Stimulated activated naive CD4-positive, alpha-beta T cell treated with Interleukin-2 at 50 U/mL for 16 hours (primary cell): Measurements from ENCODE around the gene ARL6IP5.

Experiments used
- DNase-seq: peaks from one replicate; lab custom pipeline; 2025; lab: John Stamatoyannopoulos, UW

Gene ARL6IP5

GRCh38 chr3:69116897-69117296 is 32.2 kb downstream of the ARL6IP5 start:
- no peak for DNase-seq

DNA sequence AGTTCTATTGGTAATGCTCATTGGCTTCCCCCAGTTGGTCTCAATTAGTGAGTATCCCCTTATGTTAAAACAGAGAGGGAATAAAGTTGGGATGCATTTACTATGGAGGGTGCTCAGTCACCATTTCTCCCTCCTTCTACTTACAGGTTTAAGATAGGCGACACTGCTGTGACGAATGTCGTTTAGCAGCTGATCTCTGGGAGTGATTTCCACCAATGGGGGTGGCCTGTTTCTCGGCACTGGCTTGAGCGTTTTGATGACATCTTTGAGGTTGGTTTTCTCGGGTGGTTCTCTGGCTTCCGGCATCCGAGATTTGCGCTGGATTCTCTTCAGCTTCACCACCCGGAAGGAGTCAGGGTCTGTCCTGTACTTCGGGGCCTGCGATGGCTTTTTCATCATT is 33.8 kb downstream of the ARL6IP5 start:
- DNase-seq: no peak

DNA sequence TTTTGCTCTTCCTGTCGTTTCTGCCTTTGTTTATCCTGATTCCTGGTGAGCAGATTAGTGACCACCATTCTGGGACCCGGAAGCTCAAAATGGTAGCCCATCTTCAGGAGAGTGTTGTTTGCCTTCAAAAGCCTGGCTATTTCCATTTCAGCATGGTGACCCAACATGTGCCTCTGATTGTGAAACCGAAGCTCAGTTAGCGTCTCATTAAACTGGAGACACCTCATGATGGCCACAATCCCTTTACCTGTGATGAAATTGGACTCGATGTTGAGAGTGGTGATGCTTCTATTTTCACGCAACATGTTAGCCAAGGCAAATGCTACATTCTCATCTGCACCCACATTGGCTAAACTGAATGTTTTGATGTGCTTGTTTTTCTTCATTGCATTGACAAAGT is 34.4 kb downstream of the ARL6IP5 start:
- DNase-seq: no peak

GRCh38 chr3:69119681-69120080 is 34.9 kb downstream of the ARL6IP5 start:
- DNase-seq: no peak

DNA sequence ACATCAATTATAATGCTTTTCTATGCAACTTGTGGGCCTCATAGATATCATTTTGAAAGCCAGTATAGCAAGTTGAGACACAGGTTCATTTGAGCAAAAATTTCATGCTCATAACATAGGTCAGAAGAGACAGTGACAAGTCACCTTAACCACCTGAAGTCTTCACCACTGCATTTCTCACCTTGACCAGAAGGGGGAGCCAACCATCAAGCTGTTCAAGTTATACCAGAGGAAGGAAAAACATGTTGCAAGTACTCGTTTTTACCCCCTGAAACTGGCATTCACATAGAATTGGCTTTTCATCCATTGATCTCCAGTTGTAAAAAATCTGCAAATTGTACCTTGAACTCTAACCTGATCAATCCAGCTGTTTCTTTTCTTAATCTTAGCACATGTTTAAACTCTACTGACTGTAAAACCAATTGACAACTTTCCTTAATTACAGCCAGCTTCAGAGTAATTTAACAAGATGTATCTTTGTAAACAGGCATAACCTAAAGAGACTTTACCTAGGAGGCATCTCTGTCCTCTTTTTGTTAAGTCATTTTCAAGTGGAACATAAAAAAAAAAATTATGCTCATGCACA is 36.2 kb downstream of the ARL6IP5 start:
- peak; percentile 67 for DNase-seq

- no peak for DNase-seq
Observed at GRCh38 chr3:69121513-69121912, 36.8 kb downstream of the ARL6IP5 start.

DNA sequence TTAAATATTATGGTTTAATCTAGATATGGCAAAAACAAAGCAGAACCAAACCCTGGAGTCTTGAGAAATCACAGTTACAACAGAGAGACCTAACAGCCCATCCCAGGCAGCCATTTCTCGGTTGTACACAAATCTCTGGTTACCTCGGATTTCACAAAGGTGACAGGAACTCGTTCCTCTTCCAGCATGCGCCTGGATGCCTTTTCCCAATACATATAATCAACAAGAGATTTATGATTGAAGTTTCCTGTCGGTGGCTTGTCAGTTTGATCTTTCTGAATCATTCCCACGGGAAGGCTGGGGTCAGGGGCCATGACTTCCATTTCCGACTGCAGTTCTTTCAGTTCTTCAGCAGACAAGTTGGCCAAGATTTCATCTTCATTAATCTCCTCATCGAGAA is 37.2 kb downstream of the ARL6IP5 start:
- DNase-seq: no peak

DNA sequence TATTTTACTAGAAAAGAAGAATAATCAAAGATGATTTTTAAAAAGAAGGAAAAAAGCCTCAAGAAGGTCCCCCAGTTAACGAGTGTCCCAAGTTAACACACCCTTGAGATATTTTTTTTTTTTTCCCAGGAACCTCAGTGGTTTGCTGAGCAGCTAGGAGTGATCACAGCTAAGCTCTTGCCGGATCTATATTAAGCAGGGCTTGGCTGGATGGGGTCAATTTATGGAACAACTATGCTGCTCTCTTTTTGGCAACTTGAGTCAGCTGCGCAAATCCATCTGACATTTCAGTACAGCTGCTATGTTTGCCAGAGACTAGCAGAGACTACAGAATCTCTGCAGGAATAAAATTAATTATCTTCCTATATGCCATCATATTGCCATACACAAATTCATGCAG is 37.7 kb downstream of the ARL6IP5 start, which contains the start of gene LMOD3:
TSS of gene LMOD3 (minus strand) at position 193 of the 400 bp plus-strand sequence. CDS start 209 bp downstream, outside the sequence.
- DNase-seq: no peak

DNA sequence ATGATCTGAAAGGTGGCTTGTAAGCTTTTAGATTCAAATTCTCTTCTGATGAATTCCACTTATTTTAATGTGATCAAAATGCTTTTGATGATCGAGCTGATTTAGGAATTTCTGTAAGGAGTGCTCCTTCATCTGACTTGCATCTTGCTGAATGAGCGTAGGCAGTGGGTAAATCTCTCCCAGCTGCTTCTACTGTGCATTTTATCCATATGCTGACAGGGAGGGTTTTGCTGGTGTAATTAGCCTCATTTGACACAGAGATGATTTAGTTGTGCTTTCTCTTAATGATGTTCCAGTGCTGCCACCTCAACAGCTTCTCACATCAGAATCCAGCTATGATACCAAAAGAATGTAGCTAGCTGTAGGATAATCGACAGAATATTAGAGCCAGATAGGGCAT is 41.5 kb downstream of the ARL6IP5 start:
- no peak for DNase-seq

- DNase-seq: no peak
Observed at GRCh38 chr3:69126999-69127398, 42.3 kb downstream of the ARL6IP5 start.

DNA sequence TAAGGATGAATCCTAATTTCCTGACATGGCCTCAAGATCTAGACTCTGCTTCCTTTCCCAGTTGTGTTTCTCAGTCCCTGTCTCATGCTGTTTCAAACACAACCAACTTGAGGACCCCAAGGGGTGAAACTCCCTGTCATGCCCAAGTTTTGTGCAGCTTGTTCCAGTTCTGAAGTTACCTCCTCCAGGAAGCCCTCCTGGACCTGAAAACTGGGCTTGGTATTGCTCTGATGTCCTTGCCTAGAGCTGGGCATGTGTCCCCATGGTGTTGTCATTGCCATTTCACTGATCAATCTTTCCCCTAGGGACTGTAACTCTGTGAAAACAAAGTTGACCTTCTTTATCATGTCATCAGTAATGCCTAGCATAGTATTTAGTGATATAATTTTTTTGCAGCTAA is 43.8 kb downstream of the ARL6IP5 start:
- DNase-seq: no peak

- no peak for DNase-seq
Observed at GRCh38 chr3:69129531-69129930, 44.8 kb downstream of the ARL6IP5 start.

DNA sequence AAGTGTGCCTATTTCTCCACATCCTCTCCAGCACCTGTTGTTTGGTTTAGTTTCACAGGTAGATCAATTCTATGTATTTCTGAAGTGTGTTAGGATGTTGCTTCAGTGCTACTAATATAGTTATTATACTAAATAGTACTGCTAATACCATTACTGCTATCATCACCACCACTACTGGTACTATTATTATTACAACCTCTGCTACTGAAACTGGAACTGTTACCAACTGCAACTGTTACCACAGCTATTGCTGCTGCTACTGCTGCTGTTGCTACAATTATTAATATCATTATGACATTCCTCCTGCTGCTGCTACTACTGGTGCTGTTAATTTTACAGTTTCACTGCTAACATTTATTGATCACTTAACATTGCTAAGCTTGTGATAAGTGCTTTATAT is 46.0 kb downstream of the ARL6IP5 start:
- DNase-seq: no peak

DNA sequence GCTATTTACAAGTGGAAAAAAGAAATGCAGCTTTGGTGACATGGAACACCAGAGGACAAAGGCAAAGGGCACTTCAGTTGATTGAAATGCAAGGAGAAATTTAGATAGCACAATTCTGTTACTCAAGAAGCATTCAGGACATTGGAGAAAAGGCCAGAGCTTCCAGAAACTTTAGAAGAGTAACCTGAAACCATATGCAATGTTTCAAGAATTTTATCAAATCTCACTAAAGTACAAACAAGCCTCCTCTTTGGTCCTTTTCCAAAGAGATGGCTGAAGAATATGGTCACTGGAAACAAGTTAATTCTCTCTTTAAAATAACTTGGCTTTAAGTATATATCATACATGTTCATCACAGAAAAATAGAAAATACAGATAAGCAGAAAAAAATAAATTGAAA is 52.3 kb downstream of the ARL6IP5 start:
- no peak for DNase-seq

DNA sequence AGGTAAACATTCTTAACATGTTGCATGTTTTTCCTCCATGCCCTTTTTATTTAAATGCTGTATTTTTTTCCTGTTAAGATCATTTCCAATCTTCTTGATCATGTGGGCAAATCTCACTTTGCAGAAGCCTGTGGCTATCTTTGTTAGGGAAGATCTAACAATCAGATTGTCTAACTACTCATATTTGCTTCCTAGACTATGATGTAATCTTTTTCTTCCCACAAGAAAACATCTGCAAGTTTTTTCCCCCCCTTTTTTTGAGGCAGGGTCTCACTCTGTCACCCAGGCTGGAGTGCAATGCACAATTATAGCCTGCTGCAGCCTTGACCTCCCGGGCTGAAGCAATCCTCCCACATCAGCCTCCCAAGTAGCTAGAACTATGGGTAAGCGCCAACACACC is 52.7 kb downstream of the ARL6IP5 start:
- no peak for DNase-seq

DNA sequence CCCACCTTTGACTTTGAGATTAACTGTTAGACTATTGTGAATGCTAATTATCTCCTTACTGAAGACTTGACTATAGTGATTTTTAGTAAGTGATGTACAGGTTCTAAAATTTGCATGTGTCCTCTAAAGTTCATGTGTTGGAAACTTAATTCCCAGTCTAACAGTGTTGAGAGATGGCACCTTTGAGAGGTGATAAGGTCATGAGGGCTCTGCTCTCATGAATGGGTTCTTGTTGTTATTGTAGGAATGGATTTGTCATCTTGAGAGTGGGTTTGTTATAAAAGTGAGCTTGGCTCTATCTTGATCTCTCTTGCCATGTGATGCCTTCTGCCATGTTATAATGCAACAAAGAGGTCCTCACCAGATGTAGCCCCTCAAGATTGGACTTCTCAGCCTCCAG is 56.6 kb downstream of the ARL6IP5 start:
- DNase-seq: no peak

- DNase-seq: no peak
Observed at GRCh38 chr3:69142090-69142489, 57.4 kb downstream of the ARL6IP5 start.

- DNase-seq: no peak
Observed at GRCh38 chr3:69142797-69143454, 58.2 kb downstream of the ARL6IP5 start.

DNA sequence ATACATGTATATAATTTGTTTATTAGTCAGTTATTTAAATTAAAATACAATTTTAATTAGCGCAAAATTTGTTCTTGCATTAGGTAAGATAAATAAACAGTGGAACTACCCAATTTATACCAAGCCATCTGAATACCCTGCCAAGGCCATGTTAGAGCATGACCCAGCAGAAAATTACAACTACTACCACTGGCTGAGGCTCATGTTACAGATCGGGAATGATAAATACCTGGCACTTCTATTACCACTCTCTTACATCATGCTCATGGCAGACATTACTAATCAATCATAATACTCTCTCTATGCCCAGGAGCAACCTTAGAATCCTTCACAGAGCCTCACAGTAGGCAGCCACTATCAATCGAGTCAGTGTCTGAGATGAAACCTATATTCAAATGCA is 58.9 kb downstream of the ARL6IP5 start:
- DNase-seq: no peak

GRCh38 chr3:69144631-69145245 is 60.0 kb downstream of the ARL6IP5 start:
- DNase-seq: no peak

GRCh38 chr3:69145688-69146087 is 61.0 kb downstream of the ARL6IP5 start:
- DNase-seq: no peak

- no peak for DNase-seq
Observed at GRCh38 chr3:69149586-69149985, 64.8 kb downstream of the ARL6IP5 start.
